ENCODE results near the gene FGD2.

DNA sequence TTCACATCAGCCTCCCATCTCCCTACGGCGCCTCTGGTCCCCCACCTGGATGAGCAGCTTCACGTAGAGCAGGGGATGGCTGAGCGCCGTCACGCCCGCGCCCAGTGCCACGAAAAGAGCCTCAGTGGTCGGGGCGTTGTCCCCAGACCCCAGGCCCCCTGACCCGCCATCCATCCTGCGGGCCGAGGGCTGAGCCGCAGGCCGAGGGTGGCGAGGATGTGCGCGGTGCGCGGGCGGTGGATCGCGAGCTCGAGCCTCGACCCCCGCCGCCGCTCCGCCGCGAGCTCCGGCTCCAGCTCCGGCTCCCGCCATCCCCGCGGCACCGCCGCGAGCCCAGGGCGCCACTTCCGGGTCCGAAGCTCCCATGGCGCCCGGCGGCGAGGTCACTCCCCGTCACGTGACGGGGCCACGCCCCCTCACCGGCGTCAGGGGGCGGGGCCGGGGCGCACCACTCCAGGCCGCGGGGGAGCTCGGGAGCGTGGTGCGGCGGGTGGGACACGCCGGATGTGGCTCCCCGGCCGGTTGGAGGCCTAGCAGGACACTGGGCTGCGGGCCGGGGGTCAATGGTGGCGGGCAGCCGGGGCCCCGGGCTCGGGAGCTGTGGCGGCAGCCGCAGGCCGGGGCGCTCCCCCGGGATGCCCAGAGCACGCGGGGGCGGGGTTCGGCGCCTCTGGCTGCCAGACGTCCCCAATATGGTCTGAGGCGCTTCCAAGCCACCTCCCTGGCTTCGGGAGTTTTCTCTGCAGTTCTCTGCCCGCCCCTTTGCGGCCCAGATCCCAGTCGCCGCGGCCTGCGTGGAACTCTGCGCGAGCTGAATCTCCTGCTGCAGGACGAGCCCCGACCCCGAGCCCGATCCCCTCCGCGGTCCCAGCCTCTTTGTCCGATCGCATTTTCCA is 19.4 kb upstream of the FGD2 start, which contains the start of gene MTCH1:
- 0 out of 2 replicates have a peak, but pooled peaks have one; percentile 50 for TF ChIP-seq GATAD2A (IDR thresholded peaks at IDR 0.05)
- no peak for TF ChIP-seq GATA2 (CRISPR knock-in tag; IDR thresholded peaks at IDR 0.05)
- no peak for TF ChIP-seq CHD4 (IDR thresholded peaks at IDR 0.05; ENCODE audit: insufficient read depth, insufficient replicate concordance, low read depth, low read length, poor library complexity, severe bottlenecking)
- peak; percentile 93 for TF ChIP-seq PHF8 (IDR thresholded peaks at IDR 0.05; ENCODE audit: borderline replicate concordance, low read length)
- TF ChIP-seq SIN3B (IDR thresholded peaks at IDR 0.05; ENCODE audit: low read depth) = peak; percentile 75
- TF ChIP-seq FOXJ3 (CRISPR knock-in tag; IDR thresholded peaks at IDR 0.05) = no peak
- TF ChIP-seq SMAD3 (CRISPR knock-in tag; conservative IDR thresholded peaks at IDR 0.05) = 0 out of 2 replicates have a peak, but pooled peaks have one; percentile 9
- TF ChIP-seq NR2C2 (CRISPR knock-in tag; IDR thresholded peaks at IDR 0.05) = no peak
- peak; percentile 95 for TF ChIP-seq NR2C2 (tag; IDR thresholded peaks at IDR 0.05)
- TF ChIP-seq FOXP1 (CRISPR knock-in tag; IDR thresholded peaks at IDR 0.05) = no peak
- peak; percentile 85 for TF ChIP-seq ESRRA (IDR thresholded peaks at IDR 0.05; ENCODE audit: borderline replicate concordance, low read depth)
- TF ChIP-seq ETV1 (tag; conservative IDR thresholded peaks at IDR 0.05; ENCODE audit: low read depth) = no peak
